PFSK-1 (cell line): ENCODE data around the gene MEST.

ENCODE experiments used
- POLR2AphosphoS5 ChIP-seq: IDR thresholded peaks from 2 replicates; pipeline ENCODE4 v1.6.1; 2012; ENCODE audit warnings: low read depth, mild to moderate bottlenecking, control low read depth, low read length, moderate library complexity
- SIN3A ChIP-seq: IDR thresholded peaks from 2 replicates; pipeline ENCODE4 v1.6.1; 2012; ENCODE audit warnings: mild to moderate bottlenecking, low read length, moderate library complexity, borderline replicate concordance; ENCODE audit not compliant: insufficient read depth
- TF ChIP-seq, protein P1 (sequence below), 2 experiments: IDR thresholded peaks; 2 replicates each; pipeline versions ENCODE4 v1.6.1 to v1.8.0; 2011 to 2012; ENCODE audit warnings: low read depth in 2 of 2, low read length in 2 of 2, control low read depth in 1 of 2, inconsistent platforms in 1 of 2, mild to moderate bottlenecking in 1 of 2, moderate library complexity in 1 of 2; ENCODE audit not compliant: insufficient read depth in 1 of 2

GRCh38 chr7:130458257-130458656, 33.6 kb upstream of the MEST start:
- TF ChIP-seq POLR2AphosphoS5 (no peak), SIN3A (no peak)
- TF ChIP-seq, protein P1, sequence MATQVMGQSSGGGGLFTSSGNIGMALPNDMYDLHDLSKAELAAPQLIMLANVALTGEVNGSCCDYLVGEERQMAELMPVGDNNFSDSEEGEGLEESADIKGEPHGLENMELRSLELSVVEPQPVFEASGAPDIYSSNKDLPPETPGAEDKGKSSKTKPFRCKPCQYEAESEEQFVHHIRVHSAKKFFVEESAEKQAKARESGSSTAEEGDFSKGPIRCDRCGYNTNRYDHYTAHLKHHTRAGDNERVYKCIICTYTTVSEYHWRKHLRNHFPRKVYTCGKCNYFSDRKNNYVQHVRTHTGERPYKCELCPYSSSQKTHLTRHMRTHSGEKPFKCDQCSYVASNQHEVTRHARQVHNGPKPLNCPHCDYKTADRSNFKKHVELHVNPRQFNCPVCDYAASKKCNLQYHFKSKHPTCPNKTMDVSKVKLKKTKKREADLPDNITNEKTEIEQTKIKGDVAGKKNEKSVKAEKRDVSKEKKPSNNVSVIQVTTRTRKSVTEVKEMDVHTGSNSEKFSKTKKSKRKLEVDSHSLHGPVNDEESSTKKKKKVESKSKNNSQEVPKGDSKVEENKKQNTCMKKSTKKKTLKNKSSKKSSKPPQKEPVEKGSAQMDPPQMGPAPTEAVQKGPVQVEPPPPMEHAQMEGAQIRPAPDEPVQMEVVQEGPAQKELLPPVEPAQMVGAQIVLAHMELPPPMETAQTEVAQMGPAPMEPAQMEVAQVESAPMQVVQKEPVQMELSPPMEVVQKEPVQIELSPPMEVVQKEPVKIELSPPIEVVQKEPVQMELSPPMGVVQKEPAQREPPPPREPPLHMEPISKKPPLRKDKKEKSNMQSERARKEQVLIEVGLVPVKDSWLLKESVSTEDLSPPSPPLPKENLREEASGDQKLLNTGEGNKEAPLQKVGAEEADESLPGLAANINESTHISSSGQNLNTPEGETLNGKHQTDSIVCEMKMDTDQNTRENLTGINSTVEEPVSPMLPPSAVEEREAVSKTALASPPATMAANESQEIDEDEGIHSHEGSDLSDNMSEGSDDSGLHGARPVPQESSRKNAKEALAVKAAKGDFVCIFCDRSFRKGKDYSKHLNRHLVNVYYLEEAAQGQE (IDR thresholded peaks at IDR 0.05; ENCODE audit: insufficient read depth in 1 of 2, low read depth in 2 of 2, low read length in 2 of 2) = no peak
